LoVo (cell line): ENCODE measurements around the gene PLA2G4E.

ENCODE experiments used
- DNase-seq: peaks from one replicate; pipeline ENCODE4 v3.0.0-alpha.2; 2016; ENCODE audit warnings: low spot score

PLA2G4E gene

GRCh38 chr15:42018306-42019224, 2.3 kb downstream of the PLA2G4E start:
- no peak for DNase-seq

DNA sequence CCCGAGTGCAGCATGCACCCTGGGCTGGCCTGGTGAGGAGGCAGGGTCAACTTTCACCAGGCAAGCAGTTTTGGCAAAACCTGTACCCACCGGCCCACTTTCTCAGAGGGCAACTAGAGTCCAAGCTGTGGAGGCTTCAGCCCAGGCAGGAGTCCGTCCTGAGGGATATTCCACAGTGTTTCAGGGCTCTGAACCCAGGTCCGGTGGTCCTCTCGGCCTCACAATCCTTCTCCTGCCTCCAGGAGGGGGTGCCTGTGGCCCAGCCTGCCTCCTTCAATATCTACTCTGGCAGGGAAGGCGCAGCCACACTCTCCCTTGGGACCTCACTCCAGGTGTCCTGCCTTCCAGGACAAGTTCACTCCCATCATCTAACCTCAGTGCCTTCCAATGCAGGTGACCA, 3.9 kb downstream of the PLA2G4E start:
- DNase-seq: no peak

- DNase-seq: no peak
These were observed 6.4 kb downstream of the PLA2G4E start for GRCh38 chr15:42014406-42014805.

DNA sequence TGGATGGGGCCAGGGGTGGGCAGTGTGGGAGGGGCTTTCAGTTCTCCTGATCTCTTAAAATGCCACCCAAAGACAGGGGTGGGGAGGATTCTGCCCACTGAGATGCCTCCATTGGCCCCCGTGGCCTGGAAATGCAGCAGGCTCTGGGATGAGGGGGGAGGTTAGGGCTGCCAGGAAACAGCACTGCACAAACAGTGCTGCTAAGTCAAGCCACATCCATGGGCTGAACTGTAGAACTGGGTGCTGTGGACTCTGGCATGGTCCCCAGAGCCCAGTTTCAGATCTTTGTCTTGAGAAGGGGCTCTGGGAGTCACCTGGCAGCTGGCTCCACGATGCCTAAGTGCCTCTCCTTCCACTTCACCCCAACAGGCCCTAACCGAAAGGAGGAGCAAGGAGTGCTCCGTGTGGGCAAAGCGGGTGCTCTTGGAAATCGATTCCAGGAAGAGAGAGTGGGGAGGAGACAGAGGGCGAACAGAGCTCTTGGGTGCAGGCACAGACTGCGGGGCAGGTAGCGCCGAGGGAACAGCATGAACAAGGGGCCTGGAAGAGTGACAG, 7.8 kb downstream of the PLA2G4E start:
- DNase-seq: no peak

DNA sequence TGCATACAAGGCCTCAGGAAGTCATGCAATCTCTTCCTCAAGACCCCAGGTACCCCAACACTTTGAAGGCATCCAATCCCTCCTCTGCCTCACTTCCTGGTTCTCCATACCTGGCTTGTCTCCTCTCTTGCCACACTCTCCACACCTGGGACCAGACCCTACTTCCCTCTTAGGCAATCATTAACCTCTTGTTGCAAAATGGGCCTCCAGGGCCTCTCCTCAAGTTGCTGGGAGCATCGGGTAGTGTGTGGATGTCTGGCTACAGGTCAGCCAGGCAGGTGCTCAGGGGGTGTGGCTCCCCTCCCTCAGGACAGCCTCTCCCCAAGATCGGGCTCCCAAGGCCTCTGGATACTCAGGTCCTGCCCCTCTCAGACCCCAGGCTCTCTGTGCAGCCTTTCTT, 8.6 kb downstream of the PLA2G4E start:
- DNase-seq: peak; percentile 63

DNA sequence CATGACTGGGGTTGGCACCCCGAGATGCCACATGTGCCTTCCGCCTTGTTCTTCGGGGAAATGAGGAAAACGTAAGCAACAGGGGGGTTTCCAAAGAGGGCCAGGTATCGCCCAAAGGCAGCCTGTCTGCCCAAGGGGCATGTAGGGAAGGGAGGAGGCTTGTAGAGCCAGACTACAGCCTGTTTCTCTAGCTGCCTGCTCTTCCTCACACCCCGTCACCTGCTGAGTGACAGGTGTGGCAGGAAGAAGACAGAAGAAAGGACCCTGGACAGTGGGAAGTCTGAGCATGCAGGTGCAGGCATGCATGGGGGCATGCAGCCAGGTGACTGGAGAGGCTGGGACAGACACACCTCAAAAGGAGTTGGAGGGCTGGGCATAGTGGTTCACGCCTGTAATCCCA, 9.8 kb downstream of the PLA2G4E start:
- no peak for DNase-seq

DNA sequence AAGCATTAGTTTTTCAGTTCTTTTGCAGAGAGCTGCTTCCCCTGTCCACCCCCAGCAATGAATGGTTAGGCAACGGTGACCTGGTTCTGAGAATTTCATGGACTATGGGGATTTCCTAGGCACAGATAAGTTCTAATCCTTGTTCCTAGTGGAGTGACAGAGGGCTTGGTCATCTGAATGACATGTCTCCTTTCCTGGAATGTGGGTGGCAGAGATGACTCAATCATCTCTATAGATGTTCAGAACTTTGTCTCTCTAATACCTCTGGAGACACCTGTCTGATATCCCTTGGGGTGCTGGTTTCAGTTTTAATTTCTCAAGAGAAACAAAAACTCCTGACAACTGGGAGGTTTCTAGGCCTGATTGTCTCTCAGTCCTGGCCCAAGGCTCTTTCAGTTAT, 10.4 kb downstream of the PLA2G4E start:
- DNase-seq: peak; percentile 69

DNA sequence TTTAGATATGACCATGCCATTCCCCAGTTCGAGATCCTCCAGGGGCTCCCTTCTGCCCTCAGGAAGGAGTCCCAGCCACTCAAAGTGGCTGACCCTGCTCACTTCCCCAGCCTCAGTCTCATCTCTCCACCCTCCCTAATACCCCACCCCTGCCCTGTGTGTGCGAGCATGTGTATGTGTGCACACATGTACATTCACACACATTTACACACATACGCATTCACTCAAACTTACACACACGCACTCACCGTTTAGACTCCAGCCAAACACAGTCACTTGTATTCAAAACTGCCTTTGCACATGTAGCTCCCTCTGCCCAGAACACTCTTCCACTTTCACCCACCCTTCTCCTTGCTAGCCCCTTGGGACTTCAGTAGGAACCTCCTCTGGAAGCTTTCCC, 11.4 kb downstream of the PLA2G4E start:
- no peak for DNase-seq

DNA sequence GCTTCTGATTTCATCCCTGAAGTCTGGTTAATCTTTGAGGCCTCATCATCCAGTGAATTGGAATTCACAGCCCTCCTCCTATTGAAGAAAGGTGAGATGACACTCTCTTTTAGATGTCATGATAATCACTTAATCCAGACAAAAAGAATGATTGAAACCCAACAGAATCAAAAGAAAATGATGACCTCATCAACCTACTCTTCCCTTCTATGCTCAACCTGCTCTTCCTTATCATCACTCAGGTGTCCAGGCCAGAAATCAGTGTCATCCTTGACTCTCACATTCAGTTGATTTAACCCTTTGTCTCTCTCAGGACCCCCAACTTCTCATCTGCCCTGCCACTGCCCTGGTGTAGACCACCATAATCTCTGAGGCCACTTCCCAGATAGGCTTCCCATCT, 11.8 kb downstream of the PLA2G4E start:
- DNase-seq: no peak

- DNase-seq: no peak
These were observed 13.5 kb downstream of the PLA2G4E start for GRCh38 chr15:42007386-42007785.

DNA sequence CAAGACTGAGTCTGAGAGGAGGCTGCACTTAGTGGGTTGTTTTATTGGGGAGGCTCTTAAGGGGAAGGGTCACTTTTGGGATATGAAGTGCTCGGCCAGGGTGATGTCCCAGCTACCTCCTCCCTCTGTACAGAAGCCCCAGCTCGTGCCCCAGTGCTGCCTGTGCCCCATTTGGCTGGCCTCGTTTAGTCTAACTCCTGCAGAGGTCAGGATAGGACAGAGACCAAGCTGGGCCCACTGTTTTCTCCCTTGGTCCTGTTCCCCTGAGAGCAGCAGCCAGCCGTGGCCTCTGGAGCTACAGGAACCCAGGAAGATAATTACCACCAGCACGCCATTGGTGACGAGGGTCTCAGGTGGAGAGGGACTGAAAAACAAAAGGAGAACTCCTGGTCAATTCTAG, 18.5 kb downstream of the PLA2G4E start:
- no peak for DNase-seq

DNA sequence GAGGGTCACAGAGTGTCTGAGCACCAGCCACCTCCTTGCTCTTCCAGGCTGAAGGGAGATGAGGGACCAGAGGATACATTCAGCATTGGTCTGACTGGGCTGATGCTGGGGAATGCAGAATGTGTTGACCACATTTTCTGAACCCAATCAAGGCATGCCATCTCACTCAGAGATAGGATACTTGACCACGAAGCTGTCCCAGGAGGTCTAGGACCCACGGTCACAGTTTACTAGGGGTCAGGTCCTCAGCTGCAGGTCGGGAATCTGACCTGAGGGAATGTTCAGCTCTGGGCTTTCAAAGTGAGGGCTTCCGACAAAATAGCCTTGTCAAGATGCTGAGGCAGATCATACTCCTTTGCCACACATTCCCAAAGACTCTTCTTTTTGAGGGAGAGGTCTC, 19.6 kb downstream of the PLA2G4E start:
- DNase-seq: no peak

DNA sequence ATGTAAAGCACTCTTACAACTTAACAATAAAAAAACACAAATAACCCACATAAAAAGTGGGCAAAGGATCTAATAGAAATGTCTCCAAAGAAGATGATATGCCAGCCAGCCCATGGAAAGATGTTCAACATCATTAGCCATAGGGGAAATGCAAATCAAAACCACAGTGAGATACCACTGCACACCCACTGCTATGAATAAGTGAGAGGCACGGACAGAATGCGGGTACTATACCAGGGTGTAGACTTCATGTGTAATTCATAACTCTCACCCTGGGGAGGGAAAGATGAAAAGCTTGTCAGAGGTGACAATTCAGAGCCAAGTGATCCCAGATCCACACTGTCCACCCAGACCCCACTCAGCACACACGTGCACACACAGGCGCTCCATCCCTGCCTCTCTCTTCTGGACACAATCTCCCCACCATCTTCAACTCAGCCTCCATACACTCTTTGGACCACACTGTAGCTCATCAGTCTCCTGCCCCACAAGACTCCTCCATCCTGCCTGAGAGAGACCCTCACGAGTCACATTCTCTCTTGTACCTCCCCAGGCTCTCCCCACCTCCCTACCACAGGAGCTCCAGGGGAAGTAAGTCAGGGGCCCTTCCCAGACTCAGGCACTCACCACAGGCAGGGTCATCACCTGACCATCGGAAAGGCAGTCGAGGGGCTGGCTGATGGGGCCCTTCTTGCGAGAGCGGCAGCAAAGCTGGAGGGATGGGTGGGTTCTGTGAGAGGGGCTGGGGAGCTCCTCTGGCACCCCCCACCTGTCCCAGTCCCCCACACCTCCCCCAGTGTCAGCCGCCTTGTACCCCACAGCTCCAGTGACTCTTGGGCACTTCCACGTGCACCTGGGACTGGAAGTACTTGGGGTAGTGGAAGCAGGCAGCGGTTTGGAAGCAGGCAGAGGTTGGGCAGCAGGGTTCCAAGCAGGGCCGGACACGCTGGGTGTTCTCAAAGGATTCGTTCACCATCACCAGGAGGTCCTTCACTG, 21.3 kb downstream of the PLA2G4E start:
- no peak for DNase-seq

- DNase-seq: no peak
These were observed 23.0 kb downstream of the PLA2G4E start for GRCh38 chr15:41997845-41998244.

DNA sequence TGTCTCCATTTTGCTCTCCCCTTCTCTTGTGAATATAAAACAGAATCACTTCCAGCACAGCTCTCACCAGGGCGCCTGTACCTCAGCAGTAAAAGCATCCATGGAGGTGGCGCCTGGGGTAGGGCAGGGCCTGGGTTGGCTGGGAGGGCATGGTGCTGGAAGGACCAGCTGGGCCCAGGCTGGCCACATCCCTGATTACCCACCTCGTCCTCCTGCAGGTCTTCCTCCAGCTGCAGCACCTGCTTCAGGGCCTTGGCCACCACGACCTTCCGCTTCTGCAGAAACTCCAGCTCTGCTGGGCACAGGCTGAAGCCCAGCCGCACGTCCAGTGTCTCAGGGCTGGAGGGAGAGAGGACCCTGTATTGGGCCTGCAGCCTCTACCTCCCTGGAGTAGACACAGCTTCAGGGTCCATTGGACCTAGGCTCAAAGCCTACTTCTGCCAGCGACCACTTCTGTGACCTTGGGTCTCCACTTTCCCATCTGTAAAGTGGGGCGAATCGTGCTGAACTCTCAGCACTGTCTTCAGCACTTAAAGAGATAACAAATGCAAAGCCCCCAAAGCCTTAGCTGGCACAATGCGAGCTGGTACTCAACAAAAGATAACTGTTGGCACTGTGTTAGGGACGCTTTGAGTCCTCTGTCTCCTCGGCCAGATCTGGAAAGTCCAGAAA, 23.8 kb downstream of the PLA2G4E start:
- DNase-seq: no peak

DNA sequence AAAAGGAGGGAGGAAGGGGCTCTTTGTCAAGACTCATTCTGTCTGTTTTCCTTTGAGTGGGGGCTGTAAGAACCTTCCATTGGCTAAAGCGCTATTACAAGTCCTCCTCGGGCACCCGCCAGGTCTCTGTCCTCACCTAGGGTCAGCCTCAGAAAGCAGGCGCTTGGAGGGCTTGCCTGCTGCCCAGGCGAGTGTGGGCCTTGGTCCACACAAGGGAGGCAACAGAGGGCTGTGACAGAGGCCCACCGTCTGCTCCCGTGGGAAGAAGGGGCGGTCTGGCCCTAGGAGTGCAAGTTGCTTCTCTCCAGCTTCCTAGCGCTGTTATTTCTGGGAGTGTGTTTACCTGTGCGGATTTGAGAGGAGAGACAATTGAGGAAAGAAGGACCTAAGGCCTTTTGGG, 24.5 kb downstream of the PLA2G4E start:
- DNase-seq: no peak

- DNase-seq: no peak
These were observed 25.4 kb downstream of the PLA2G4E start for GRCh38 chr15:41995476-41995855.

GRCh38 chr15:41994772-41995475, 25.9 kb downstream of the PLA2G4E start:
- no peak for DNase-seq

- DNase-seq: no peak
These were observed 26.6 kb downstream of the PLA2G4E start for GRCh38 chr15:41994171-41994650.

- no peak for DNase-seq
These were observed 27.2 kb downstream of the PLA2G4E start for GRCh38 chr15:41993472-41994170.

- no peak for DNase-seq
These were observed 28.0 kb downstream of the PLA2G4E start for GRCh38 chr15:41992803-41993190.
